Left kidney (tissue), 2 donors: ENCODE measurements around the gene CCDC57. TPM values are rescaled to one million over a fixed set of nuclear protein-coding genes. Genes with fewer than 3 reads are reported as not detected.

ENCODE experiments used
- DNase-seq: peaks from one replicate; pipeline ENCODE4 v3.0.0-alpha.2; 2013
- polyA plus RNA-seq: library from polyadenylated mRNA; unstranded; fragments of 120-200 nt; gene quantifications from one replicate; pipeline ENCODE4 v1.2.1, GENCODE V29; 2013; ENCODE audit not compliant: insufficient read length

The CCDC57 gene
- polyA plus RNA-seq, 1 donor = 73.9 TPM

DNA sequence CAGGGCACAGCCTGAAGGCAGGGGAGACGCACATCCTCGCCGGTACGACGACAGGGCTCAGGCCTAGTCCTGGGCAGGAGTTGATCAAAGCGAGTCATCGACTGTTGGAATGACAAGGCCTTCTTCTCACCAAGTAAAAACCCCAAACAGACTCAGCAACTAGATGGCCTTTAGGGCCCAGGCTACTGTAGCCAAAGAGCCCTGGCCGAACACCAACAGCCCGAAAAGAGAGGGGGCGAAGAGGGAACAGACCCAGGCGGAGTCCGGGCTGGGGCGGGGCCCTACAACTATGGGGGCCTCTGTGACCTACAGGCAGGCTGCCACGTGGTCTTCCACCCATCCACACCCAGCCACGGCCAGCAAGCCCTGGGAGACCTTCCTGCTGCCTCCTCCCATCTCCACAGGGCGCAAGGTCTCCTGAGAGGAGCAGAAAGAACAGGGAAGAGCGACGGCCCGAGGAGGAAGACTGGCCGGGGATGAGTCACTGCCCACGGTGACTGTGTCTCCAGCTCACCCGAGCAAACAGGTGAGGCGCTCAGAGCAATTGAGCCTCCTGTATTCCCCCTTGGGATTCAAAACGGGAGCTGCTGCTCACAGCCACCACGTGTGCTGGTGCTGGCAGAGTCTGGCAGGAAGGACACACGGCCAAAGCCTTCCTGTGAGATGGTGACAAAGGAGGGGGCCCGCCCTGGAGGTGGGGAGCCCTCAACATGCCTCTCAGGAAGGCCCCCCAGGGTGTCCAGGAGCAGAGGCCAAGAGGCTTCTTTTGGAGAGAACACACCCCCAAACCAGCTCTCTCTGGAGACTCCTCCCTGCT, 33.9 kb upstream of the CCDC57 start:
- DNase-seq = no peak

DNA sequence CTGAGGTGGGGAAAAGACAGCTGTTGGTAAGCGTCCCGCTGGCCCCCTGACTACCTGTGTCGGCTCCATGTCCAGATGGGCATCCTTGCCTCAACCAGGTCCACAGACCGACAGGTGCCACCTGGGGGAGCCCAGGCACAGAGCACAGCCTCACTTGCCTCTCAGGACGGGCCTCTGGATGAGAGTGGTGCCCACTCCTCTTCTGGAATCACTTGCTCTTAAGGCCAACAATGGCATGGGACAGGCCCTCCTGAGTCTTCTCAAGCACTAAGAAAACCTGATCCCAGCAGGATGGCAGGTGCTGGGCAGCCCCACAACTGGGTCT, 33.4 kb upstream of the CCDC57 start:
- DNase-seq = no peak

DNA sequence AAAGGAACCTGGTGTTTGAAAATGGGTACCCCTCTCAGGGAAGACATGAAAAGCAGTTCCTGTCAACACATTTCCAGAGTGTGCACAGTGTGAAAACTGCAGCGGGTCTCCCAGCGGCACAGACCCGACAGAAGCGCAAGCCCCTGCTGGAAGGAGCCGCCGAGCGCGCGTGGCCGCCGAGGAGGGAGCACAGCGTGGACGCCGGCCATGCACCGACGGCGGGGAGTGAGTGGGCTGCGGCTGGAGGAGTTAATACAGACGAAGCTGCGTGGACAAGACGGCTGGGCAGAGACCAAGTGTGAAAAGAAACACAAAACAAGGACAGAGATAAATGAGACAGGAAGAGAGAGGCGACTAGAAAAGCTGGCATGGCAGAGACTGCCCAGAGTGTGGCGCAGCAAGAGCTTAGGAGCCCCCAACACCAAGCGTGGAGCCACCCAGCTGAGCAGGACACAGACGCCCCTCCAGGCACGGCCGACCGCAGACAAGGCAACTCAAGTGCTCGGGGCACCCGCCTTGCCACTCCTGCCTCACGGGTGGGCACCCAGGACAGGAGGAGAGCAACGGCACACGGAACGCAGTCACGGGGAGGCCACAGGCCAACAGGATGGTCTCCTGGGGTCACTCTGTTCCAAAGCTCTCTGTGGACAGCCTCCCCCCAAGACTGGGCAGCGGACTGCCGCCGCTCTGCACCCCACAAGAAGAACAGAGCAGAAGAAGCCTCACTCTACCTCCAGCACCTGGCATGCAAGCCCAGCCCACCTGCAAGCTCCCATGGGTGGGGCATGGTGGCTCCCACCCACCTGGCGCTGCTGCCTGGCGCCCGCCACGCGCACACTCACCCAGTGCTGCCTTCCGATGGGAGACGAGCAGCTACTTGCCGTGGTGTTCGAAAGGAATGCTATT, 32.7 kb upstream of the CCDC57 start:
- DNase-seq = no peak

DNA sequence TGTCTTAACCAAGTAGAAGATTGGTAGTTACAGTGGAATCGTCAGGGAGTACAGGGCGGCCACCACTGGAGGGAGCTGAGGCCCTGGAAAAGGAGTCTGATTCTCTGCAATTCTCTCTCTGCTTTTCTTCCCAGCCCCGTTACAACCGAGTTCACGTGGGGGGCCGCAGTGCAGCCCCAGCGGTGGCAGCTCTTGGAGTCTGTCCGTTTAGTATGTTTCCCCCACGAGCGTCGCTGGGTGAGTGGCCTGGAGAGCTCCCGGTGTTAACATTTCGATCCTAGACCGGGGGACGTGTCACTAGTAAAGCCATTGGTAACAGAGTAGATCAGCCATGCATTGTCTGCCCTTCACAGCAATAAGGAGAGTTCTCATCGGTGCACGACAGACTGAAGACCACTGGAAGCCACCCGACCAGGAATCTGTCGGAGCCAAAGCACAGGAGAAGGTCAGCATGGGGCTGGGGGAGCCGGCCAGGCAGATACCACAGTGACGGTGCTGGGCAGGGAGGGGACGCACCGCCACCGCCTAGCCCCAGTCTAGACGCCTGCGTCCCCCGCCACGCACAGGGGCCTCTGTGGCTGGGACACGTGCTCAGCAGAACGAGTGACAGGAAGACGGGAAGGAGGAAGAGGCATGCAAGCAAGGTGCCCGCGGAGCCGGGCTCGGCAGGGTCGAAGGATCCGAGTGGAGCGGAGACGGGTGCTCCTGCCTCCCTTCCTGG, 31.9 kb upstream of the CCDC57 start:
- no peak for DNase-seq

DNA sequence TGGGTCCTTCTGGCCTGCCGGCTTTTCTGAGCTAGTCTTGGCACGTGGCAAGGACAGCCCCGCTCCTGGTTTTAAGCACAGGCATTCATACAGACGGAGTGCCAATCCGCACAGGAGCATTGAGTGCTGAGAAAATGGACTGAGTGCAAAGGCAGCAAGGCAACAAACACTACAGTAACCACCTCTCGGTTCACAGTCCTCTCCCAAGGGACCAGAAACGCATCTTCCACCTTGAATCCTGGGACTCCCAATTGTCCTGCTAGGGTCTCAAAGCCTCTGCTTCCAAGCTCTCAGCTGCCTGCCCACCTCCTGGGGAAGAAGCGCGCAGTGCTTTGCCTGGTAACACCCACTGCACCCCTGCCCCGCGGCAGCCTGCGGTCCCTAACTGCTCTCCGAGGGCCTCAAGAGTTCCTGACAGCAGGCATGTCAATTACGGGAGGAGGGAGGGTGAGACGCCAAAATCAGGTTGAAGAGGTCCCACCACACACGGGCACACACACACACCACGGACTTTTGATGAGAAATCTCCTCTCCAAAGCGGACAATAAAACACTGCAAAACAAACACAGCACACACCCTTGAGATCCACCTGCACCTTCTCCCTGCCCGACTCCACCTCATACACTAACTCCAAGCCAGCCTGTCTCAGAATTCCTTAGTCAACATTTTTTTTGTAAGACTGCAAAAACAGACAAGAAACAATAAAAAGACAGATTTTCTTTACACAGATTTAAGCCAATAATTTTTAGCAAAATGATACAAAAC, 31.2 kb upstream of the CCDC57 start:
- DNase-seq = no peak

DNA sequence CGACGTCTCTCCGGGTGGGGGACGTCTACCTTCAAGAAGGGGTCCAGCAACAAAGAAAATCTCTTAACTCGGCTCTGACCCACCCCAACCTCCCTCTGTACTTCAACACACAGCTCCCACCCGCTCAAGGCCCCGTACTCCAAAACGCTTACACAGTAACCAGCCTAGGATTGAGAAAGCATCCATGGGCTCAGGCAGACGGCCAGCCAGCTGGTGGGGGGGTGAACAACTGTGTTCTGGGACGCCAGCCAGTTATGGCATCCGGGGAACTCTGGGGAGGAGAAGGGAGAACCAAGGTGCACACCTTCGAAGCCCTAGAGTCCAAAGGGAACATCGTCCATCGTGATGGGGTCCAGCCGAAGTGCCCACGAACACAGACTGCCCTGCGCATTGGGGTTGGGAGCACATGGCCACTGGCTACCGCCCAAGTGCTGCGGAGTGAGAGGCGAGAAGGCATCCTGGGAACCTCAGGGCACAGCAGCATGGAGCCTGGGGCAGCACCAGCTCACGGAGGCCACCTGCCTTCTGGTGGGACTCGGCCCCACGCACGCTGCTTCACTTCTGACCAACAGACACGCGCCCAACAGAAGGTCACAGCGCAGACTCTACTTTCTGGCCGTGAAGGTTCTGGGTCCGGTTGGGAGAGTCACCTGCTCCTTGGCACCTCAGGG, 30.5 kb upstream of the CCDC57 start:
- no peak for DNase-seq

DNA sequence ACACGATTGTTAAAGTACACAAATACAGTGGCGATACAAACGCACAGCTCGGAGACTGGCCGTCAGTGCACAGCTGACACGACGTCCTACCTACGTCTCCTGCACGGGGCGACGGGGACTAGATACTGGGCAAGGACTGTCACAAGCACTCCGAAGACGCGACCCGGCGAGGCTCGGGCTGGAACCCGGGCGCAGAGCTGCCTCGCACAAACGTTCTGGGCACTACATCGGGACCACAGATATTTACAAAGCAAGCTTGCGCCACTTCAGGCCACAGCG, 30.0 kb upstream of the CCDC57 start:
- DNase-seq = no peak

DNA sequence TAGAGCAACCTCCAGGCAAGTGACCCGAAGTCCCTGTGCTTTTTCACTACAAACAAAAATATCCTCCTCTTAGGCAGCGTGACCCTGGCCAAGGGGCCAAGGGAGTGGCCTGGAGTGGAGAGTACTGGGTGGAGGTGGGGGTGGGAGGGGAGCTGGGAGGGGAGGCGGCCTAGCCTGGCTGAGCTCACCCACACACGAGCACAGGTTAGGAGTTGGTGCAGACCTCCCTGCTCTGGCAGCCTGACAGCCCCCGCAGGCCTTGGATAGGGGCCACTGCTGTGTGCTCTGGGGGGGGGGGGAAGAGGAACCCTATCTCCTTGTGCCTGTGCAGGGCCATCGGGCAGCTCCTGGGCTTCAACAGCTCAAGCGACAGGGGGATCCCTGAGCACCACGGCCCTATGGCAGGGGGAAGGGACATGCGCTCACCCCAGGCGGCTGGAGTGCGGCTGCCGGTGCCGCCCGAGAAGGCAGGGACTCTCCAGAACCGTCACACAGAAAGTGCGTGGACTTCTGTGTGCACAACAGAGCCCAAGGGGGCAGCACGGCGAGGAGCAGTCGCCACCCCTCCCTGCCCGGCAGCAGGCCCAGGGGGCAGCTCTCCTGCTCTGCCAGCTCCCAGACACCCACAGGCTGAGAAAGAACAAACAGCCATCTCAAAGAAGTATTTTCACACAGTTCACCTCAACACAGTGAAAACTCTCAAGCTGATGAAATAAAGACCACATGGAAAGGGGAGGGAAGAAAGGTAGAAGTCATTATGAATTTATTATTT, 29.5 kb upstream of the CCDC57 start:
- DNase-seq = no peak

DNA sequence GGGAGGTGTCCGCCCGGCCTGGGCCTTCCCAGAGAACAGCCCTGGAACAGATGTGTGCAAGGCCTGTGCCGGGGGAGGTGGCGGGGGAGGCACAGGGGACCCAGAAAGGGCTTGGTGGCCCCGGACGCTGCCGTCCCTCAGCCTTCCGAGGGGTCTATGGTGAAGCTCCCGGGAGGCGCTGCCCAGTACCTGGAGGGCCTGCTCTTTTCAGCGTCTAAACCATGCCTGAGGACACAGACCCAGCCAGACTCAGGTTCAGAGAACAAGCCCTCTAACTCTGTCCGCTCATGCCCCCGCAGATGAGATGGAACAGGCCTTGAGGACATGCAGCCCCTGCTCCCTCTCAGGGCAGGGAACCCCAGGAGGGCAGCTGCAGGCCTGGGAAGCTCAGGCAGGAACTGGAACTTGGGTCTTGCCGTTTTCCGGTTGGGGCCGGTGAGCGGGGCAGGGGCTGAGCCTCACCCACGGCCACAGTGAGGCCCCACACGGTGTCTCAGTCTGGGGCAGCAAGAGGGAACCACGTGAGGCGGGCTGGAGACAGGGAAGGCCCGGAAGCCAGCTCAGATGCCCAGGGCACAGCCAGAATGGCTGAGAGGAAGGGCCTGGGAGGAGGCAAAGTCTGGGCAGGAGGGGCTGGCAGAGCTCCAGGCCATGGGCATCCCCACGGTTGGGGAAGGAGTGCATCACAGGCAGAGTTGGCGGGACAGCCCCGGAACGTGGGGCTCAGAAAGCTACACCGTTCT, 28.7 kb upstream of the CCDC57 start:
- DNase-seq = no peak

DNA sequence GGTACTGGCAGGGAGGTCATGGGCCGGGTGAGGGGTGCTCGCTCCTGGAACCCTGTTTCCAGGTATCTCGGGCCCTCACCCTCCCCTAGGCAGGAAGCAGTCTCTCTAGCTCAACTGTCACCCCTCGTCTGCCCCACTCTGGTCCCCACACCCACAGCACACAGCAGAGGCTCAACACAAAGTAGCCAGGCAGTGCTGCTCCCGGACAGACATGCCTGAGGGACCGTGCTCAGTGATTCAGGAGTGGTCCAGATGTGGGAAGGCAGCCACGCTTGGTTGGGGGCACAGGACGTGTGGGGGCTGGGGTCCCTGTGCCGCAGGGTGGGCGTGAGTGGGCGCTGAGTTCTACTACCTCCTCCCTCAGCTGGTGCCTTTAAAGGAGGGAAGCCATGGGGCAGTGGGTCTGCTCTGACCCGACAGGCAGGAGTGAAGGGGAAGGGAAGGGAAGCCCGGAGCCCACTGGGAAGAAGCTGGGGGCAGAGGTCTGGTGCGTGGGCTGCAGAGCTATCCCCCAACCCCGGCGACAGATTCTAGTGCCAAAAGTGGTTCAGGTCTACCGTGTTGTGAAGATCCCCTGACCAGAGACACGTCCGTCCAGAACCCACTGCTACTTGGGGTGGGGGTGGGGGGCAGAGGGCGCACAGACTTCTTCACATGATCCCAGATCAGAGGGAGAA, 28.0 kb upstream of the CCDC57 start:
- no peak for DNase-seq

DNA sequence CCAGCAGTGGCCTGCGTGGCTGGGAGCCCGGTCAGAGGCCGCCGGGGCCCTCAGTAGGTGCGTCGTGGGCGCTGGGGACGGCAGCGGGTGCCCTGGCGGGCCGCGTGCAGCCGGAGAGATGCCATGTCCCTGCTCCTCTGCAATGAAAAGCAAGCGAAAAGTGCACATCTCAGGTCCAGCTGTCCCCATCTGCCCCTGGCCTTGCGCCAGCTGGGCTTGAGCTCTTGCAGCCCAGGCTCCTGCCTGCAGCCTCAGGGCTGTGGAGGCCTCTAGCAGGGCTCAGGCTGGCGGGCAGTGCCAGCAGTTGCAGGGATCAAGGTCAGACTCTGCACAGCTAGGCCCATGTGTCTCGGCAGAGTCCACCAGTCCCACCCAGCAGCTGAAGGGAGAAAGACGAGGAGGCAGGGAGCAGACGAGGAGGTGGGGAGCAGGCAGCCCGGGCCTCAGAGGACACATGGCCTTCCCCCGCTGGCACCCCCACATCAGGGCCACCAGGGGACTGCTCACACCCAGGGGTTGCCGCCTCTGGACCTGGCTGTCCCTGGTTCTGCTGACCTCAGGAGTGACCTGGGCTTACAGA, 27.4 kb upstream of the CCDC57 start:
- no peak for DNase-seq

DNA sequence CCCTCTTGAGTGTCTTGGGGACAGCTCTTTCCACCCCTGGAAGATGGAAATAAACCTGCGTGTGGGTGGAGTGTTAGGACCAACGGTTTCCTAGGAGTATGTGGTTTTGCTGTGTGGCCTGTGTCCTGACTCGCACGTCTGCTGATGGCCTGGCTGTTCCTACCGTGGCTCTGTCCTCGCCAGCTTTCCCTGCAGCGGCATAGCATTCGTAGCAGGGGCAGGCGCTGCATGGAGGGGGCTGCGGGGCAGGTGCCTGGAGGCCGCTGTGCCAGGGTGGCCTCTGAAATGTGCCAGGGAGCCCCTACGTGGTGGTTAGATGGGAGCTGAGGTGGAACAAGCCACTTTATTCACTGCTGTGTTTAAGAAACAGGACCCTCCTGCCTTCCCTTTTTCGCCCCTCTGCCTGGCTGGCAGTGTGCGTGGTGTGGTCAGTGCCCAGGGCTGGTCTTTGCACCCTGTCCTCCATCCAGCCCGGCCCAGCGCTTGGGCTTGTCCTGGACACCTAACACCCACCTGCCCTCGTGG, 26.8 kb upstream of the CCDC57 start:
- DNase-seq = no peak

DNA sequence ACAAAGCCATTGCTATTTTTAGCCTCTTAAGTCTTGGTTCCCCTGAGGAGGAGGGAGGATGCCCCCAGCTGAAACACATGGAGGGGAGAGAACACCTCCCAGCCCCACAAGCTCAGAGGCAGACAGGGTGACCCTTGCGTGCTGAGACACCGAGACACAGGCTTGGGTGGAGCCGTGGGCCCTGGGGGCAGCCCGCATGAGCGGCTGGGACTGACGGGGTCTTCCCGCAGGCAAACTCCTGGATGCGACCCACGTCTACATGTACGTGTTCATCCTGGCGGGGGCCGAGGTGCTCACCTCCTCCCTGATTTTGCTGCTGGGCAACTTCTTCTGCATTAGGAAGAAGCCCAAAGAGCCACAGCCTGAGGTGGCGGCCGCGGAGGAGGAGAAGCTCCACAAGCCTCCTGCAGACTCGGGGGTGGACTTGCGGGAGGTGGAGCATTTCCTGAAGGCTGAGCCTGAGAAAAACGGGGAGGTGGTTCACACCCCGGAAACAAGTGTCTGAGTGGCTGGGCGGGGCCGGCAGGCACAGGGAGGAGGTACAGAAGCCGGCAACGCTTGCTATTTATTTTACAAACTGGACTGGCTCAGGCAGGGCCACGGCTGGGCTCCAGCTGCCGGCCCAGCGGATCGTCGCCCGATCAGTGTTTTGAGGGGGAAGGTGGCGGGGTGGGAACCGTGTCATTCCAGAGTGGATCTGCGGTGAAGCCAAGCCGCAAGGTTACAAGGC, 26.0 kb upstream of the CCDC57 start:
- DNase-seq = no peak

DNA sequence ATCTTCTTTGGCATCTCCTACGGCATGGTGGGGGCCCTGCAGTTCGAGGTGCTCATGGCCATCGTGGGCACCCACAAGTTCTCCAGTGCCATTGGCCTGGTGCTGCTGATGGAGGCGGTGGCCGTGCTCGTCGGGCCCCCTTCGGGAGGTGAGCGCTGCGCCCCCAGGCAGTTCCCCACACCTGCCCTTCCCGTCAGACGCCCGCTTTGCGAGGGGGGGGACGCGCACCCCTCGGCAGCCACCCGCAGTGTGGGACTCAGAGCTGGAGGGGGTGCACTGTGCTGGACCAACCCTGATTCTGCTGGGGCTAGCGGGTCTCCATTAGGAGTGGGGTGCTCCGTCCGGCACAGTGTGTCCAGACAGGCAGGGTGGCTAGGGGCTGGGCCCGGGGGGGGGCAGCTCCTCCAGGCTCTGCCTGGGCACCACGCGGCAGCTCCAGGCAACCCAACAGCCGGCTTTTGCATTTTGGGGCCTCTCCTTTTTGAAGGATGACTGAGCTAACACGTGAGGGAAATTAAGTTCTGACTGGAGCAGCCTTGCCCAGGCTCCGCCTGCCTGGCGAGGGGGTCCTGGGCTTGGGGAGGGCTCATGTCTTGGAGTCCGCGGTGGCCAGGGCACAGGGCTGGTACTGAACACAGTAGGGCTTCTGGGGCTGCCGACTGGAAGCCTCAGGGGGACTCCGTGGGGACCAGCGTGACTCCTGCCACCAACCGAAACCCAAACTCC, 25.3 kb upstream of the CCDC57 start:
- DNase-seq = no peak

DNA sequence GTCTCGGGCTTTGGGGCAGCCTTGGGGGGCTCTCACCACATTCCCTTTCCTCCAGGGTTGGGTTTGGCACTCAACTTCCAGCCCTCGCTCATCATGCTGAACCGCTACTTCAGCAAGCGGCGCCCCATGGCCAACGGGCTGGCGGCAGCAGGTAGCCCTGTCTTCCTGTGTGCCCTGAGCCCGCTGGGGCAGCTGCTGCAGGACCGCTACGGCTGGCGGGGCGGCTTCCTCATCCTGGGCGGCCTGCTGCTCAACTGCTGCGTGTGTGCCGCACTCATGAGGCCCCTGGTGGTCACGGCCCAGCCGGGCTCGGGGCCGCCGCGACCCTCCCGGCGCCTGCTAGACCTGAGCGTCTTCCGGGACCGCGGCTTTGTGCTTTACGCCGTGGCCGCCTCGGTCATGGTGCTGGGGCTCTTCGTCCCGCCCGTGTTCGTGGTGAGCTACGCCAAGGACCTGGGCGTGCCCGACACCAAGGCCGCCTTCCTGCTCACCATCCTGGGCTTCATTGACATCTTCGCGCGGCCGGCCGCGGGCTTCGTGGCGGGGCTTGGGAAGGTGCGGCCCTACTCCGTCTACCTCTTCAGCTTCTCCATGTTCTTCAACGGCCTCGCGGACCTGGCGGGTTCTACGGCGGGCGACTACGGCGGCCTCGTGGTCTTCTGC, 24.6 kb upstream of the CCDC57 start:
- DNase-seq = no peak

DNA sequence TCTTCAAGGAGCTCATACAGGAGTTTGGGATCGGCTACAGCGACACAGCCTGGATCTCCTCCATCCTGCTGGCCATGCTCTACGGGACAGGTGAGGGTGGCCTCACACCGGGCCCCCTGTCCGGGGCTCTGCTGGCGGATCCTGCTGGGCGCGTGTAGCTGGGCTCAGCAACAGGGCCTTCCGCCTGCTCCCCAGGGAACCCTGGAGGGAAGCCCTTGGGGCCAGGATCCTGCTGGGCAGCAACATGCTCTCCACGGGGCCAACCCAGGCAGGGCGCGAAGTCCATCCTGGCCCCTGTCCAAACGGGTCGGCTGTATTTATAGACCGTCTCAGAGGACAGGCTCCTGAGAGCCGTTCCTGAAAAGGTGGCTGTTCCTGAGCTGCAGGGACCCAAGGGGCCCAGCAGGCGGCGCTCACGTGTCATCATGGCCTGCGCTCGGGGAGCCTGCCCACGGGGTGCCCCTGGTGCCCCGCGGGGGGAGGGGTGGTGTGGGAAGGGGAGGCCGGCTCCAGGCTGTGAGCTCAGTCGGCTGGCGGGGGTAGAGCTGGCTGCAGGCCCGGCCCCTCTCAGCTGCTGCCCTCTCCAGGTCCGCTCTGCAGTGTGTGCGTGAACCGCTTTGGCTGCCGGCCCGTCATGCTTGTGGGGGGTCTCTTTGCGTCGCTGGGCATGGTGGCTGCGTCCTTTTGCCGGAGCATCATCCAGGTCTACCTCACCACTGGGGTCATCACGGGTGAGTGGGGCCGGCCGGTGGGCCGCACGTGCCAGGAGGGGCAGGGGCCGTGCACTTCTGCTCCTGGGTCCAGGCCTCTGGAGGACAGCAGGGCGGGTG, 23.7 kb upstream of the CCDC57 start:
- DNase-seq = no peak
